HepG2 (cell line): ENCODE measurements around the gene PRSS22. TPM values are rescaled to one million over a fixed set of nuclear protein-coding genes. Genes with fewer than 3 reads are reported as not detected.

Experiments
- ATAC-seq: fragments of 200-7000 bp; cut with Tn5 transposase; 3 replicates; pipeline ENCODE4 v1.9.1; 2020; ENCODE audit warnings: mild to moderate bottlenecking, moderate library complexity
- BruUV-seq: library from RNA; stranded (reverse); fragments of 400-500 nt; replicated peaks from 2 replicates; lab custom pipeline; 2021; lab: Mats Ljungman, UMichigan
- CTCF ChIA-PET: fragments of 300-600 bp; formaldehyde crosslinking; extraction: SDS; loops from one replicate; lab custom pipeline; 2021; ENCODE audit warnings: low total read pairs, inconsistent platforms, low intra/inter-chr PET ratio; lab: Yijun Ruan, JAX
- POLR2A ChIA-PET: fragments of 350-600 bp; sonication (Branson Sonifier 250); formaldehyde crosslinking; loops from one replicate; lab custom pipeline; 2020; ENCODE audit warnings: antibody characterized with exemption, inconsistent platforms; lab: Yijun Ruan, JAX
- DNase-seq: peaks from one replicate; pipeline ENCODE4 v3.0.0-alpha.2; 2015; ENCODE audit warnings: low spot score
- FAIRE-seq: peaks from 3 replicates; lab custom pipeline; 2011; peaks lifted over from hg19 to GRCh38; lab: Jason Lieb, UNC
- H2AFZ ChIP-seq: one replicate; pipeline ENCODE4 v1.6.1; 2011; ENCODE audit warnings: low read length, inconsistent platforms
- H3K27ac ChIP-seq: fragments of 300-600 bp; 3 replicates; pipeline ENCODE4 v1.8.0; 2011; ENCODE audit warnings: mixed run types, mild to moderate bottlenecking, mixed read lengths, low read length, inconsistent platforms; ENCODE audit not compliant: insufficient read depth; ENCODE audit errors: extremely low read length
- H3K27me3 ChIP-seq, 2 experiments: fragments of 200-600 bp in 1 of 2; 2 replicates in 1 of 2; 3 replicates in 1 of 2; pipeline versions ENCODE4 v1.6.0 to v1.8.0; 2011; ENCODE audit warnings: low read length in 2 of 2, mild to moderate bottlenecking in 2 of 2, moderate library complexity in 2 of 2, inconsistent platforms in 1 of 2; ENCODE audit not compliant: insufficient read depth in 2 of 2, control insufficient read depth in 1 of 2
- H3K36me3 ChIP-seq, 2 experiments: fragments of 200-600 bp in 1 of 2; replicated peaks in 1 of 2; 2 replicates in 1 of 2; 3 replicates in 1 of 2; pipeline versions ENCODE4 v1.5.1 to v1.8.0; 2011; ENCODE audit warnings: low read length in 2 of 2, inconsistent platforms in 1 of 2; ENCODE audit not compliant: insufficient read depth in 2 of 2, control insufficient read depth in 1 of 2
- H3K4me1 ChIP-seq: 2 replicates; pipeline ENCODE4 v1.5.1; 2012; ENCODE audit warnings: low read length, inconsistent platforms; ENCODE audit not compliant: insufficient read depth
- H3K4me2 ChIP-seq: 2 replicates; pipeline ENCODE4 v1.6.0; 2011; ENCODE audit warnings: low read depth, low read length, inconsistent platforms
- H3K4me3 ChIP-seq, 3 experiments: fragments of 200-600 bp in 1 of 3; sonication (generic), shearing (Covaris generic) in 1 of 3; replicated peaks in 1 of 3; 2 replicates each; pipeline ENCODE4 v1.5.1; 2011 to 2016; ENCODE audit warnings: low read length in 3 of 3, inconsistent platforms in 2 of 3, low read depth in 2 of 3, mild to moderate bottlenecking in 2 of 3, control low read depth in 1 of 3, mixed read lengths in 1 of 3; ENCODE audit not compliant: insufficient read depth in 1 of 3
- H3K79me2 ChIP-seq: one replicate; pipeline ENCODE4 v1.6.1; 2011; ENCODE audit warnings: low read length, inconsistent platforms; ENCODE audit not compliant: insufficient read depth
- H3K9ac ChIP-seq: 2 replicates; pipeline ENCODE4 v1.6.0; 2011; ENCODE audit warnings: mild to moderate bottlenecking, low read depth, low read length, inconsistent platforms; ENCODE audit not compliant: insufficient read depth
- H3K9me3 ChIP-seq: 2 replicates; pipeline ENCODE4 v1.5.1; 2012; ENCODE audit warnings: mild to moderate bottlenecking, low read length
- H4K20me1 ChIP-seq: 2 replicates; pipeline ENCODE4 v1.6.0; 2011; ENCODE audit warnings: inconsistent platforms, mild to moderate bottlenecking, low read length, moderate library complexity; ENCODE audit not compliant: insufficient read depth
- BCL3 ChIP-seq: sonication (generic); formaldehyde crosslinking; IDR thresholded peaks from 2 replicates; pipeline ENCODE4 v1.5.1; 2020; ENCODE audit warnings: mild to moderate bottlenecking, missing genetic modification reagents, moderate library complexity
- CHCHD3 ChIP-seq: sonication (generic); formaldehyde crosslinking; IDR thresholded peaks from 2 replicates; pipeline ENCODE4 v1.8.0; 2022; ENCODE audit warnings: mild to moderate bottlenecking, missing genetic modification reagents, moderate library complexity
- LCORL ChIP-seq, 2 experiments: fragments of 450-650 bp in 1 of 2; sonication (generic) in 1 of 2; formaldehyde crosslinking in 1 of 2; IDR thresholded peaks; 2 replicates each; pipeline versions ENCODE4 v1.5.0 to v1.6.1; 2017 to 2020; ENCODE audit warnings: antibody characterized with exemption in 1 of 2, missing genetic modification reagents in 1 of 2
- MAFF ChIP-seq: IDR thresholded peaks from 2 replicates; pipeline ENCODE4 v1.6.1; 2011; ENCODE audit warnings: low read depth, low read length, improper control_type of control experiment
- ZNF382 ChIP-seq: sonication (generic); formaldehyde crosslinking; IDR thresholded peaks from 2 replicates; pipeline ENCODE4 v1.5.0; 2020; ENCODE audit warnings: missing genetic modification reagents, mild to moderate bottlenecking, borderline replicate concordance
- ZNF616 ChIP-seq: sonication (generic); formaldehyde crosslinking; IDR thresholded peaks from 2 replicates; pipeline ENCODE4 v1.5.0; 2020; ENCODE audit warnings: low read depth, mild to moderate bottlenecking, missing genetic modification reagents
- ZNF883 ChIP-seq: sonication (generic); formaldehyde crosslinking; IDR thresholded peaks from 2 replicates; pipeline ENCODE4 v1.5.1; 2020; ENCODE audit warnings: mild to moderate bottlenecking, missing genetic modification reagents; ENCODE audit errors: not compliant biosample characterization
- WGBS: methylation state at CpG from one replicate; pipeline ENCODE4 v1.1.6; 2017; ENCODE audit warnings: low lambda C conversion rate; 5-methylcytosine and 5-hydroxymethylcytosine counted together
- in situ Hi-C: cut with HindIII; loops from 2 replicates; pipeline ENCODE4 v1.10.0; 2017; ENCODE audit warnings: low pct_unique_long_range_greater_than_20kb; ENCODE audit not compliant: extremely low pct_ligation_motif_present
- intact Hi-C: fragments of 100-400 bp; cut with micrococcal nuclease; formaldehyde crosslinking; loops from one replicate; pipeline ENCODE4 v1.10.0; 2022; ENCODE audit not compliant: unreplicated experiment
- polyA plus RNA-seq, 8 experiments: library from polyadenylated mRNA; depleted of rRNA in 3 of 8; stranded (reverse) in 7 of 8; unstranded in 1 of 8; fragments of >200 nt; fragmentation: Illumina TruSeq in 4 of 8; extraction: Trizol in 4 of 8; gene quantifications; 2 replicates each; pipeline versions ENCODE4 v1.2.1 to v1.2.3, GENCODE V29; 2011 to 2016; ENCODE audit warnings: low read depth in 4 of 8, missing spikeins in 1 of 8, mixed read lengths in 1 of 8; ENCODE audit not compliant: insufficient read depth in 1 of 8
- total RNA-seq, 5 experiments: library from RNA; depleted of rRNA; stranded (reverse); fragments of >200 nt; fragmentation: Illumina TruSeq; extraction: Trizol; gene quantifications; 2 replicates each; pipeline ENCODE4 v1.2.3, GENCODE V29; 2016; ENCODE audit warnings: low read depth in 1 of 5
- TF ChIP-seq, protein P1 (sequence below), 2 experiments: fragments of 450-650 bp in 1 of 2; sonication (generic) in 1 of 2; formaldehyde crosslinking in 1 of 2; IDR thresholded peaks; 2 replicates each; pipeline versions ENCODE4 v1.6.1 to v1.8.0; 2016 to 2022; ENCODE audit warnings: antibody characterized with exemption in 1 of 2, mild to moderate bottlenecking in 1 of 2, missing genetic modification reagents in 1 of 2

The PRSS22 gene
- total and polyA plus RNA-seq, 2 of the 13 experiments (the other 11 are each of a cell fraction or from before 2014, with no cell fraction given): 0.24 to 0.32 TPM

GRCh38 chr16:2881783-2882649, 24.0 kb upstream of the PRSS22 start:
- Histone ChIP-seq H2AFZ (no peak overlapping the region), H3K27ac (peak overlapping the region; percentile 76), H3K4me3 (peak overlapping the region; percentile 78 to 95 (median 94)), H3K36me3 (no peaks in the 10 kb centered on the region), H4K20me1 (no peaks in the 10 kb centered on the region), H3K27me3 (no peaks in the 10 kb centered on the region), H3K4me2 (peak overlapping the region; percentile 79), H3K79me2 (peaks cover 8% of the 10 kb centered on the region), H3K9me3 (no peaks in the 10 kb centered on the region), H3K4me1 (peaks cover 9% of the 10 kb centered on the region), H3K9ac (peak overlapping the region; percentile 46; the same call in 1 of the 2 replicates)
- ChIA-PET CTCF (no interaction called here), POLR2A (interaction anchor here (0.8 to 3.4 kb wide), 12 partner anchors 12 to 139 kb away, joined by 3 to 96 read pairs (median 12); partner anchors contain the start of genes FLYWCH1, SRRM2 and ZG16B)
- intact Hi-C loops (loop anchor here (2.0 kb wide), 1 partner anchor 23 kb away; no protein-coding TSS in a partner anchor), in situ Hi-C loops (no loop called here)
- ATAC-seq (peak; percentile 48), DNase-seq (peak; percentile 20), FAIRE-seq (no peak)
- no TSS peak for BruUV-seq
- under 1% methylated on average over 34 of the region's 52 CpGs for WGBS
- TF ChIP-seq BCL3 (CRISPR knock-in tag) (no peak), ZNF382 (CRISPR knock-in tag) (no peak), CHCHD3 (CRISPR knock-in tag) (no peak), ZNF616 (CRISPR knock-in tag) (no peak), MAFF (no peak), ZNF883 (CRISPR knock-in tag) (peak; percentile 13), LCORL (IDR thresholded peaks at IDR 0.05) (no peak), LCORL (CRISPR knock-in tag; IDR thresholded peaks at IDR 0.05) (no peak; the same call in 1 of the 2 replicates)
- TF ChIP-seq, protein P1, sequence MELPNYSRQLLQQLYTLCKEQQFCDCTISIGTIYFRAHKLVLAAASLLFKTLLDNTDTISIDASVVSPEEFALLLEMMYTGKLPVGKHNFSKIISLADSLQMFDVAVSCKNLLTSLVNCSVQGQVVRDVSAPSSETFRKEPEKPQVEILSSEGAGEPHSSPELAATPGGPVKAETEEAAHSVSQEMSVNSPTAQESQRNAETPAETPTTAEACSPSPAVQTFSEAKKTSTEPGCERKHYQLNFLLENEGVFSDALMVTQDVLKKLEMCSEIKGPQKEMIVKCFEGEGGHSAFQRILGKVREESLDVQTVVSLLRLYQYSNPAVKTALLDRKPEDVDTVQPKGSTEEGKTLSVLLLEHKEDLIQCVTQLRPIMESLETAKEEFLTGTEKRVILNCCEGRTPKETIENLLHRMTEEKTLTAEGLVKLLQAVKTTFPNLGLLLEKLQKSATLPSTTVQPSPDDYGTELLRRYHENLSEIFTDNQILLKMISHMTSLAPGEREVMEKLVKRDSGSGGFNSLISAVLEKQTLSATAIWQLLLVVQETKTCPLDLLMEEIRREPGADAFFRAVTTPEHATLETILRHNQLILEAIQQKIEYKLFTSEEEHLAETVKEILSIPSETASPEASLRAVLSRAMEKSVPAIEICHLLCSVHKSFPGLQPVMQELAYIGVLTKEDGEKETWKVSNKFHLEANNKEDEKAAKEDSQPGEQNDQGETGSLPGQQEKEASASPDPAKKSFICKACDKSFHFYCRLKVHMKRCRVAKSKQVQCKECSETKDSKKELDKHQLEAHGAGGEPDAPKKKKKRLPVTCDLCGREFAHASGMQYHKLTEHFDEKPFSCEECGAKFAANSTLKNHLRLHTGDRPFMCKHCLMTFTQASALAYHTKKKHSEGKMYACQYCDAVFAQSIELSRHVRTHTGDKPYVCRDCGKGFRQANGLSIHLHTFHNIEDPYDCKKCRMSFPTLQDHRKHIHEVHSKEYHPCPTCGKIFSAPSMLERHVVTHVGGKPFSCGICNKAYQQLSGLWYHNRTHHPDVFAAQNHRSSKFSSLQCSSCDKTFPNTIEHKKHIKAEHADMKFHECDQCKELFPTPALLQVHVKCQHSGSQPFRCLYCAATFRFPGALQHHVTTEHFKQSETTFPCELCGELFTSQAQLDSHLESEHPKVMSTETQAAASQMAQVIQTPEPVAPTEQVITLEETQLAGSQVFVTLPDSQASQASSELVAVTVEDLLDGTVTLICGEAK (IDR thresholded peaks at IDR 0.05): no peak
- TF ChIP-seq, protein P1 (CRISPR knock-in tag; IDR thresholded peaks at IDR 0.05): no peak
